GM10248 (cell line): Measurements from ENCODE around the gene ATPAF2.

Experiments used
- CTCF ChIA-PET: fragments of 300-600 bp; sonication (Branson Sonifier 250); formaldehyde crosslinking; extraction: SDS; loops from one replicate; lab custom pipeline; 2021; ENCODE audit warnings: antibody characterized with exemption; lab: Yijun Ruan, JAX
- POLR2A ChIA-PET: fragments of 350-650 bp; sonication (Branson Sonifier 250); formaldehyde crosslinking; extraction: SDS; loops from one replicate; lab custom pipeline; 2020; ENCODE audit warnings: antibody characterized with exemption; lab: Yijun Ruan, JAX
- DNase-seq: peaks from one replicate; pipeline ENCODE4 v3.0.0; 2012; ENCODE audit errors: extremely low spot score
- TF ChIP-seq, protein P1 (sequence below): IDR thresholded peaks from 2 replicates; pipeline ENCODE4 v1.5.1; 2012; ENCODE audit warnings: mild to moderate bottlenecking, low read depth; ENCODE audit errors: extremely low read depth, missing control alignments, control extremely low read depth

Gene ATPAF2

DNA sequence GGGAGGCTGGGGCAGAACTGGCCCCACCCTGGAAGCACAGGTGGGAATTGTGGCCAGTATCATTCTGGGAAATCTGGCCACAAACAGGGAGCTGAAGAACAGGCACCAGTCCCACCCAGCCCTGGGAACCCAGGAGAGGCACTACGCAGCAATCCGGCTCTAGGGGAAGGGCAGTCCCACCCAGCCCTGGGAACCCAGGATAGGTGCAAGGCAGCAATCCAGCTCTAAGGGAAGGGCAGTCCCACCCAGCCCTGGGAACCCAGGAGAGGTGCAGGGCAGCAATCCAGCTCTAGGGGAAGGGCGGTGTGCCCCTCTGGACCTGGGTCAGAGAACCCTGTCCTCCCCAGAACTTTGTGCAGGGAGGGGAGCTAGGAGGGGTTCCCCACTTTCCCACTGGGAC lies 59.2 kb downstream of the ATPAF2 start:
- TF ChIP-seq, protein P1, sequence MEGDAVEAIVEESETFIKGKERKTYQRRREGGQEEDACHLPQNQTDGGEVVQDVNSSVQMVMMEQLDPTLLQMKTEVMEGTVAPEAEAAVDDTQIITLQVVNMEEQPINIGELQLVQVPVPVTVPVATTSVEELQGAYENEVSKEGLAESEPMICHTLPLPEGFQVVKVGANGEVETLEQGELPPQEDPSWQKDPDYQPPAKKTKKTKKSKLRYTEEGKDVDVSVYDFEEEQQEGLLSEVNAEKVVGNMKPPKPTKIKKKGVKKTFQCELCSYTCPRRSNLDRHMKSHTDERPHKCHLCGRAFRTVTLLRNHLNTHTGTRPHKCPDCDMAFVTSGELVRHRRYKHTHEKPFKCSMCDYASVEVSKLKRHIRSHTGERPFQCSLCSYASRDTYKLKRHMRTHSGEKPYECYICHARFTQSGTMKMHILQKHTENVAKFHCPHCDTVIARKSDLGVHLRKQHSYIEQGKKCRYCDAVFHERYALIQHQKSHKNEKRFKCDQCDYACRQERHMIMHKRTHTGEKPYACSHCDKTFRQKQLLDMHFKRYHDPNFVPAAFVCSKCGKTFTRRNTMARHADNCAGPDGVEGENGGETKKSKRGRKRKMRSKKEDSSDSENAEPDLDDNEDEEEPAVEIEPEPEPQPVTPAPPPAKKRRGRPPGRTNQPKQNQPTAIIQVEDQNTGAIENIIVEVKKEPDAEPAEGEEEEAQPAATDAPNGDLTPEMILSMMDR, result no peak
- ChIA-PET POLR2A (no interaction called here), CTCF (interaction anchor here (1.5 kb wide), 1 partner anchor 8 kb away, joined by 5 read pairs; no protein-coding TSS in a partner anchor)
- DNase-seq, result no peak

DNA sequence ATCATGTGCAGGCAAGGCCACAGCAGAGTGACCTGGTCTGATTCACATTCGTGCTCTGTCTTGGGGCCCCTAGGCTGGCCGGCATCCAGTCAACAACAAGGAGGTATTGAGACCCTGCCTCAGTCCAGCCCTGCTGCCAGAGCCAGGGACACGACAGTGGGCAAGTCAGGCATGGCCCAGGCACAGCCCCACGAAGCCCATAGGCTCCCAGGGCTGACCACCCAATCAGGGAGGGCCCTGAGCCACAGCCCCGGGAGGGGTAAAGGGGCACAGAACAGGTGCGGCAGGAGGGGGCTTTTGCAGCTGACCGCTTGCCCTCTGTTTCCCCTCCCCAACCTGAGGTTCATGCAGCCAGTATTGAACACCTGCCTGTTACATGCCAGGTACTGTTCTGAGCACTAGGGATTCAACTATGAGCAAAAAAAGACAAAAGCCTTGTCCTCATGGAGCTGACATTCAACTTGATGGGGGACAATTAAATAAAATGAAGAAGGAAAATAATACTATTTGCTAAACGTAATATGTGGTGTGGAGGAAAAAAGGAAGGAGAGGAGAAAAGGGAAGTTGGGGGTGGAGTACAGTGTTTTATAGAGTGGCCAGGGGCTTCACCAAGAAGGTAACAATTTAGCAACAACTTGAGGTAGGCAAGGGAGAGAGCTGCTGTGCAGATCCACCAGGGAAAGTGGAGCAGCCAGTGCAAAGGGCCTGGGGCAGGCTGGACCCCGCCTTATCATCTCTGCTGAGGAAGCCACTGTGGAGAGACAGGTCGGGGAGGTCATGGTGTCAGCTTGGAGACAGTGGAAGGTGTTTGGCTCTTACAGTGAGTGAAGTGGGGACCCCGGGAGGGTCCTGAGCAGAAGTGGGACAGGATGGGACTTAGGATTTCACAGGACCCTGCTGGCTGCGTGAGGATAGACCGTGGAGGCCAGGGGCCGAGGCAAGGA lies 60.2 kb downstream of the ATPAF2 start:
- CTCF ChIA-PET, result interaction anchor here (0.8 to 1.5 kb wide), 2 partner anchors 9 to 22 kb away, joined by 3 to 5 read pairs; no protein-coding TSS in a partner anchor

DNA sequence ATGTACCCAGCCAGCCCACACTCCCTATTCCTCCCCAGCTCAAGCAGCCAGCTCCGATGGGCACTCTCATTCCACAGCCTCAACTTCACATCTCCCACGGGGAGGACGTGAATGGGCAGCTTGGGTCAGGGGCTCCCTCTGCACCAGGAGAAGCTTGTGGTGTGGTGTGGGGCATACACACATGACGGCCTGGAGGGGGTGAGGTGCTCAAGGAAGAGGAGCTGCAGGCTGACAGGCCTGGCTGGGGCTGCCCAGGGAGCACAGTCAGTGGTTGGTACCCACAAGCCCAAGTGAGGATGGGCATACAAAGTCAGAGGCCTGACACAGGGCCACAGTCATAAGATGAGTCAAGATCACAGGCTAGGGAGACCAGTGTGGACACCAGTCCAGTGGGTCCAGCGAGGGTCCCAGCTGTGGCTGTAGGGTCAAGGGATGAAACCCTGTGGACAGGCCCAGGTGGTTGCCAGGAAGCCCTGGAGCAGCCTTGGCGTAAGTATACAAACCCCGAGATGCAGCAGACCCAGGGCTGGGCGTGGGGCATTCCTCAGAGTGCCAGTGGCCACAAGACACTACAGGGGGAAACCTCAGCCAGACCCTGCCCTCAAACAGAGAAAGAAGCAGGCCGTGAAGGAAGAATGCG lies 61.9 kb downstream of the ATPAF2 start:
- no peak for DNase-seq
- ChIA-PET POLR2A (no interaction called here), CTCF (interaction anchor here (1.0 to 2.7 kb wide), 3 partner anchors 9 to 58 kb away, joined by 3 to 9 read pairs (median 5); no protein-coding TSS in a partner anchor)
- TF ChIP-seq, protein P1, result no peak

More for the DNA sequence above, 60.2 kb downstream of the ATPAF2 start:
- no peak for DNase-seq
- TF ChIP-seq, protein P1, result no peak
- POLR2A ChIA-PET, result no interaction called here

DNA sequence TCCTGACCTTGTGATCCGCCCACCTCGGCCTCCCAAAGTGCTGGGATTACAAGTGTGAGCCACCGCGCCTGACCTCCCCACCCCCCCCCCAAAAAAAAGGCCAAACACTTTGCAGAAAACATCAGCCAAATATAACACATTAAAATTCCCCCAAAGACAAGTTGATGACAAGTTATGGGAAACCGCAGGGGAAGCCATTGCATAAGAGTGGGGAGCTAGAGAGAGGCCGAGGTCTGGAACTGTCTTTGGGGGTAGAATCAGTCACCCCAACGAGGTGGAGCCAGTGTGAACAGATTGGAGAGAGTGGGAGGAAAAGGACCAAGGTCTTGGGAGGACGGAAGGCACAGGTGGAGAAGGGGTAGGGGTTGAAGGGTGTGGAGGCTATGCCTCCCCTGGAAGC lies 63.5 kb downstream of the ATPAF2 start:
- CTCF ChIA-PET, result interaction anchor here (0.7 to 2.7 kb wide), 3 partner anchors 11 to 58 kb away, joined by 3 to 9 read pairs (median 3); no protein-coding TSS in a partner anchor
- TF ChIP-seq, protein P1, result no peak
- POLR2A ChIA-PET, result no interaction called here
- DNase-seq, result no peak

DNA sequence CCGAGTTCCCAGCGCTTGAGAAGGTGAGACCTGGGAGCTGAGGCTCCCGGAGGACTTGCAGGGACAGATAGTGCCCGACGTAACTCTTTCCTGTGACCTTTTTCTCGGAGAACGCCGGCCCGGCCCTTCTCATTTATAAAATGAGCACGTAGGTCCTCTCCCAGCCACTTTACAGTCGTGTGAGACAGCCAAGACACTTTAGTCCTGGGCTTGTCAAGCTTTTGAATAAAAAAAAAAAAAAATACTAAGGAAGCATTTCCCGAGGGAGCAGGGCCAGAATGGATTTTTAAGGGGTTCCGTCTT lies 66.1 kb downstream of the ATPAF2 start:
- DNase-seq, result no peak
- ChIA-PET POLR2A (interaction anchor here (0.7 to 1.6 kb wide), 2 partner anchors 15 to 131 kb away, joined by 3 to 5 read pairs; no protein-coding TSS in a partner anchor), CTCF (interaction anchor here (0.7 to 2.6 kb wide), 8 partner anchors 12 to 289 kb away, joined by 3 to 14 read pairs (median 4); no protein-coding TSS in a partner anchor)
- TF ChIP-seq, protein P1, result no peak

DNA sequence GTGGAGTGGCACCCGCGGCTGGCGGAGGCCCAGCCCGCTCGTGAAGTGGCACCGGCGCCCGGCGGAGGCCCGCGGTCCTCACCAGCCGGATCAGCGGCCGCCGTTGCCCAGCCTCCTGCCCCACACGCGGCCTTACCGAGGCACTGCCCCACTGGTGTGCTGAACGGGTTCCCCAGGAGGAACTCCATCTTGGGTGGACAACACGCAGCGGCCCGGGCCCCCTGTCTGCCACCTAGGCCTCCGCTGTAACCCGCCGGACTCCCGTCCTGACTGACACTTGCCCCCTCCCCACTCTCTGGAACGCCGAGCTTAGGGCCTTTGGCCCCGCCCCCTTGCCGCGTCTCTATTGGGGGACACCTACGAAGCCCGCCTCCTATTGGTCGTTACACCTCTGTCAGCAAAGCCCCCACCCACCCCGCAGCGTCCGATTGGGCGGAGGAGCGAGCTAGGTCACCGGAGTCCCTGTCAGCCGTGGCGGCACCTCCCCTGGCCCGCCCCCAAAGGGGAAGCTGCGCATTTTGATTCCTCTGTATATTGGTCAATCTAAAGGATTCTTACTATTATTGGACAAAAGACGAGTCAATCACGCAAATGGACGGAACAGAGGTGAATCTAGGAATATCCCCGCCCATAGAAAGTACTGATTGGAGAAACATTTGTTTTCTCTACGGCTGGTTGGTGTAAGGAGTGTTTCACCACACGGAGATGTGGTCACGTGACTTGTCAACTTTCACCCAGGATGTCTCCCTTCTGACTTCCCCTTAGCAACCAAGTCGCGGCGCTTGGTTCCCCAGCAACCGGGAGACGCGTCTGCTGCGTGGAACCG lies 66.6 kb downstream of the ATPAF2 start, which contains the start of the genes DRC3 and TOM1L2:
TSS of gene DRC3 (plus strand) at position 737 of the 826 bp plus-strand sequence. CDS start 4,737 bp downstream, outside the sequence.
TSS of gene TOM1L2 (minus strand) at position 275 of the 826 bp plus-strand sequence. CDS start at position 188, 87 bp downstream.
- ChIA-PET POLR2A (interaction anchor here (0.7 to 1.6 kb wide), 2 partner anchors 14 to 132 kb away, joined by 3 to 5 read pairs; no protein-coding TSS in a partner anchor), CTCF (interaction anchor here (0.7 to 2.6 kb wide), 8 partner anchors 13 to 289 kb away, joined by 3 to 14 read pairs (median 4); no protein-coding TSS in a partner anchor)
- TF ChIP-seq, protein P1, result no peak
- peak; percentile 99 for DNase-seq
